Activated CD8-positive, alpha-beta memory T cell treated with anti-CD3 and anti-CD28 coated beads, Interleukin-2, amount 10 ng/mL, durations not matched to agents 7 days and 5 days (primary cell): ENCODE measurements around the gene MGST2. TPM values are rescaled to one million over a fixed set of nuclear protein-coding genes. Genes with fewer than 3 reads are reported as not detected.

ENCODE experiments used
- ATAC-seq: fragments of 150-1000 bp; cut with Tn5 transposase; one replicate; pipeline ENCODE4 v1.10.0; 2021; ENCODE audit warnings: moderate library complexity
- CTCF ChIA-PET: fragments of 350-600 bp; sonication (Branson Sonifier 250); formaldehyde crosslinking; loops from one replicate; lab custom pipeline; 2021; ENCODE audit warnings: antibody characterized with exemption; lab: Charles Lee
- DNase-seq: peaks from one replicate; pipeline ENCODE4 v3.0.0-alpha.2; 2020
- H3K27ac Mint-ChIP-seq: one replicate; pipeline ENCODE4 v1.8.0; 2021; ENCODE audit warnings: mild to moderate bottlenecking, mixed read lengths
- H3K27me3 Mint-ChIP-seq: one replicate; pipeline ENCODE4 v1.8.0; 2021; ENCODE audit warnings: mixed read lengths
- H3K36me3 Mint-ChIP-seq: one replicate; pipeline ENCODE4 v1.8.0; 2021; ENCODE audit warnings: mild to moderate bottlenecking, mixed read lengths
- H3K4me1 Mint-ChIP-seq: one replicate; pipeline ENCODE4 v1.8.0; 2021; ENCODE audit warnings: mixed read lengths
- H3K4me3 Mint-ChIP-seq: one replicate; pipeline ENCODE4 v1.8.0; 2021; ENCODE audit warnings: mild to moderate bottlenecking, moderate library complexity, mixed read lengths
- H3K9me3 Mint-ChIP-seq: one replicate; pipeline ENCODE4 v1.8.0; 2022; ENCODE audit warnings: low read depth, mixed read lengths
- total RNA-seq, 2 experiments: library from RNA; stranded (reverse); gene quantifications; one replicate each; pipeline ENCODE4 v1.2.3, GENCODE V29; 2021

The MGST2 gene
- total RNA-seq, 2 experiments from 2014 or later, result 10.2 to 21.1 TPM

DNA sequence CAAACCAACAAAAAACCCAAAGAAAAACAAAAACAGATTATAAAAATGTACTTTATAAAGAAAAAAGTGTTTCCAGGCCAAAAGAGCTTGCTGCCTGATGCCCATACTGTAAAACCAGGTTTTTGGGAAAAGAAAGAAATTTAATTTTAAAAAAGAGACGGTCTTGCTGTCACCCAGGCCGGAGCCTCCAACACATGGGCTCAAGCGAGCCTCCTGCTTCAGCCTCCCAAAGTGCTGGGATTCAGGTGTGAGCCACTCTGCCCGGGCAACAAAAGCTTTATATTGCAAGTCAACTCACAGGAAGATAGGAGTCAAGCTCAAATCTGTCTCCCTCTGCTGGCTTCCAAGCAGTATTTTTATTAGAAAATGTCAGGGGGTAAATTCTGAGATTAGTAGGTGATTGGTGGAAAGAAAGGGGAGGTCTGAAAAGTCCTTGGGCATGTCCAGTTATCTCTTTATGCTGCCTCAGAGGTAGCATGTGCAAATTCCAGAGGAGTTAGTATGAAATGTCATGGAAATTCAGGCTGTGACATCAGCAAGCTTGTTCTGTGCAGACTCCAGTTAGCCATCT, 39.4 kb downstream of the MGST2 start:
- Mint-ChIP-seq H3K4me3 (no peak overlapping the region), H3K9me3 (no peaks in the 10 kb centered on the region), H3K27me3 (no peaks in the 10 kb centered on the region), H3K27ac (no peak overlapping the region), H3K36me3 (peaks cover 18% of the 10 kb centered on the region), H3K4me1 (peaks cover 5% of the 10 kb centered on the region)
- CTCF ChIA-PET, result interaction anchor here (0.6 to 1.8 kb wide), 9 partner anchors 11 to 234 kb away, joined by 3 to 4 read pairs (median 3); no protein-coding TSS in a partner anchor
- ATAC-seq (no peak), DNase-seq (no peak)

GRCh38 chr4:139709660-139710059, 44.0 kb downstream of the MGST2 start:
- CTCF ChIA-PET, result interaction anchor here (0.7 kb wide), 1 partner anchor 10 kb away, joined by 4 read pairs; no protein-coding TSS in a partner anchor
- Mint-ChIP-seq H3K4me3 (no peak overlapping the region), H3K9me3 (no peaks in the 10 kb centered on the region), H3K27me3 (peaks cover 5% of the 10 kb centered on the region), H3K27ac (no peak overlapping the region), H3K36me3 (peaks cover 13% of the 10 kb centered on the region), H3K4me1 (no peaks in the 10 kb centered on the region)
- DNase-seq, result no peak
- no peak for ATAC-seq

DNA sequence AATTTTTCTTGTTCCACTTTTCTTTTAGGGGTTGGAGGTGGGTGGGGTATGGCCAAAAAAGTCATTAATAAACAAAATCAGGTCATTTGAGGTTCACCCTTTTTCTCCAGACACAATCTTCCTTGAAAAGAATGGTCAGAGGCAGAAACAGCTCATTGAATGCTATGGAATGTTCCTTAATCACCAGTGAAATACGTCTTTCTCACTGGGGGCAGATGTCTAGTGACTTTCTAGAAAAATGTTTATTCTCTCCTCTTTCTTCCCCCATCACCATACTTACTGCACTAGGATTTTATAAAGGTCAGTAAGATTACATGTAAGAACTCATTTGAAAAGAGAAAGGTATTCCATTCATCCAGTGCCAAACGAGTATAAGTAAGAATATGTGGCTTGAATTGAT, 44.5 kb downstream of the MGST2 start:
- Mint-ChIP-seq H3K9me3 (no peaks in the 10 kb centered on the region), H3K27me3 (peaks cover 5% of the 10 kb centered on the region), H3K4me3 (no peak overlapping the region), H3K4me1 (no peaks in the 10 kb centered on the region), H3K27ac (no peak overlapping the region), H3K36me3 (peaks cover 13% of the 10 kb centered on the region)
- no peak for DNase-seq
- ATAC-seq, result no peak
- CTCF ChIA-PET, result interaction anchor here (1.0 kb wide), 1 partner anchor 11 kb away, joined by 3 read pairs; no protein-coding TSS in a partner anchor

- Mint-ChIP-seq H3K27ac (no peak overlapping the region), H3K4me1 (no peaks in the 10 kb centered on the region), H3K36me3 (peaks cover 10% of the 10 kb centered on the region), H3K27me3 (peaks cover 5% of the 10 kb centered on the region), H3K9me3 (no peaks in the 10 kb centered on the region), H3K4me3 (no peak overlapping the region)
- CTCF ChIA-PET, result no interaction called here
- no peak for ATAC-seq
- no peak for DNase-seq
Measured at GRCh38 chr4:139711461-139711860, 45.8 kb downstream of the MGST2 start.

GRCh38 chr4:139712882-139713281, 47.3 kb downstream of the MGST2 start:
- no peak overlapping the region for H3K27ac Mint-ChIP-seq
- ATAC-seq (no peak), DNase-seq (no peak)
- no peaks in the 10 kb centered on the region for H3K4me1 Mint-ChIP-seq
- peaks cover 9% of the 10 kb centered on the region for H3K36me3 Mint-ChIP-seq
- peaks cover 5% of the 10 kb centered on the region for H3K27me3 Mint-ChIP-seq
- H3K9me3 Mint-ChIP-seq, result no peaks in the 10 kb centered on the region
- H3K4me3 Mint-ChIP-seq, result no peak overlapping the region
- CTCF ChIA-PET, result no interaction called here

DNA sequence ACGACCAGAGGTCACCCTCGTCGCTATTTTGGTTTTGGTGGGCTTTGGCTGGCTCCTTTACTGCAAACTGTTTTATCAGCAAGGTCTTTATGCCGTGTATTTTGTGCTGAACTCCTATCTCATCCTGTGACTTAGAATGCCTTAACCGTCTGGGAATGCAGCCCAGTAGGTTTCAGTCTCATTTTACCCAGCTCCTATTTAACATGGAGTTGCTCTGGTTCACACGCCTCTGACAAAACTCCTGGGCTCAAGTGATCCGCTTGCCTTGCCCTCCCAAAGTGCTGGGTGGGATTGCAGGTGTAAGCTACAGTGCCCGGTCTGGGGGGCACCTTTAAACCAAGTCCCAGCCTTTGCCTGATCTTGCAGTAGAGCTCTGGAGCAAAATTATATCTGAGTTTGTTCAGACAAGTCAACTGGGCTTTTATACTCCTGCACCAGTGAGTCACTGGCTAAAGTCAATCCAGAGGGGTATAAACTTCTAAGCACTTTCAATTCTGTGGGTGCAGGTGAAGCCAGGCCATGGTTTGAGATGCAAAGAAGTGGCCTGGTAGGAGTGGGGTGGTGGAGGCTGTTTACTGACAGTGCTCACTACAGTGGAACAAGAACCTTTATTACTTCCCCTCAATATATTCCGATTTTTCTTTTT, 50.2 kb downstream of the MGST2 start:
- ATAC-seq, result no peak
- H3K27ac Mint-ChIP-seq, result no peak overlapping the region
- no peaks in the 10 kb centered on the region for H3K36me3 Mint-ChIP-seq
- DNase-seq, result no peak
- H3K4me1 Mint-ChIP-seq, result no peaks in the 10 kb centered on the region
- CTCF ChIA-PET, result no interaction called here
- peaks cover 5% of the 10 kb centered on the region for H3K27me3 Mint-ChIP-seq
- no peak overlapping the region for H3K4me3 Mint-ChIP-seq
- no peaks in the 10 kb centered on the region for H3K9me3 Mint-ChIP-seq

GRCh38 chr4:139718358-139718757, 52.7 kb downstream of the MGST2 start:
- CTCF ChIA-PET, result no interaction called here
- no peak overlapping the region for H3K4me3 Mint-ChIP-seq
- ATAC-seq (no peak), DNase-seq (no peak)
- H3K27me3 Mint-ChIP-seq, result no peaks in the 10 kb centered on the region
- no peak overlapping the region for H3K27ac Mint-ChIP-seq
- no peaks in the 10 kb centered on the region for H3K4me1 Mint-ChIP-seq
- H3K9me3 Mint-ChIP-seq, result no peaks in the 10 kb centered on the region
- no peaks in the 10 kb centered on the region for H3K36me3 Mint-ChIP-seq

DNA sequence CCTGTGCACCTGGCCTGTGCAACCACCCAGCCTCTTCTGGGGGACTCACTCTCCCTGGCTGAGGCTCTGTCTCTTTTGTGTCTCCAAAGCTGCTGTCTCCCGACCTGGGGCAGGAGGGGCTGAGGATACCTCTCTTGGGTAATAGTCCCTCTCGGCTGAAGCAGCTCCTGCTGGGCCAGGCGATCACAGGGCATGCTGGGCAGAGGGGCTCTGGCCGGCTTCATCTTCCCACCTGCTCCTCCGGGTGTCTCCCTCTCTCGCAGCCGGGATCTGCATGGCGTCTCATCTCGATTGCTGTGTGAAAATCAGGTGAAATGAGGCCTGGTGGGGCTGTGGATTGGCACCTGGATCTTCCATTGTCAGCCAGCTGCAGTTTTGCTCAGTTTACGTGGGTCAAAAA, 53.2 kb downstream of the MGST2 start:
- no peaks in the 10 kb centered on the region for H3K4me1 Mint-ChIP-seq
- CTCF ChIA-PET, result no interaction called here

GRCh38 chr4:139719381-139720101, 53.9 kb downstream of the MGST2 start:
- no peak overlapping the region for H3K4me3 Mint-ChIP-seq
- CTCF ChIA-PET, result no interaction called here
- H3K36me3 Mint-ChIP-seq, result no peaks in the 10 kb centered on the region
- no peaks in the 10 kb centered on the region for H3K4me1 Mint-ChIP-seq
- no peak for ATAC-seq
- H3K27me3 Mint-ChIP-seq, result no peaks in the 10 kb centered on the region
- no peaks in the 10 kb centered on the region for H3K9me3 Mint-ChIP-seq
- H3K27ac Mint-ChIP-seq, result no peak overlapping the region
- no peak for DNase-seq

More for the DNA sequence above, 53.2 kb downstream of the MGST2 start:
- H3K27me3 Mint-ChIP-seq, result no peaks in the 10 kb centered on the region
- no peaks in the 10 kb centered on the region for H3K9me3 Mint-ChIP-seq
- H3K36me3 Mint-ChIP-seq, result no peaks in the 10 kb centered on the region
- no peak overlapping the region for H3K27ac Mint-ChIP-seq
- DNase-seq, result no peak
- ATAC-seq, result no peak
- H3K4me3 Mint-ChIP-seq, result no peak overlapping the region

- Mint-ChIP-seq H3K4me1 (no peaks in the 10 kb centered on the region), H3K27me3 (no peaks in the 10 kb centered on the region), H3K36me3 (no peaks in the 10 kb centered on the region), H3K9me3 (no peaks in the 10 kb centered on the region), H3K4me3 (no peak overlapping the region), H3K27ac (no peak overlapping the region)
- DNase-seq, result no peak
- ATAC-seq, result no peak
- CTCF ChIA-PET, result no interaction called here
Measured at GRCh38 chr4:139720806-139721205, 55.2 kb downstream of the MGST2 start.

GRCh38 chr4:139721789-139722188, 56.2 kb downstream of the MGST2 start:
- no peak overlapping the region for H3K4me3 Mint-ChIP-seq
- DNase-seq, result no peak
- no peak overlapping the region for H3K27ac Mint-ChIP-seq
- H3K9me3 Mint-ChIP-seq, result no peaks in the 10 kb centered on the region
- H3K27me3 Mint-ChIP-seq, result no peaks in the 10 kb centered on the region
- no peak for ATAC-seq
- no peaks in the 10 kb centered on the region for H3K36me3 Mint-ChIP-seq
- CTCF ChIA-PET, result no interaction called here
- H3K4me1 Mint-ChIP-seq, result no peaks in the 10 kb centered on the region

DNA sequence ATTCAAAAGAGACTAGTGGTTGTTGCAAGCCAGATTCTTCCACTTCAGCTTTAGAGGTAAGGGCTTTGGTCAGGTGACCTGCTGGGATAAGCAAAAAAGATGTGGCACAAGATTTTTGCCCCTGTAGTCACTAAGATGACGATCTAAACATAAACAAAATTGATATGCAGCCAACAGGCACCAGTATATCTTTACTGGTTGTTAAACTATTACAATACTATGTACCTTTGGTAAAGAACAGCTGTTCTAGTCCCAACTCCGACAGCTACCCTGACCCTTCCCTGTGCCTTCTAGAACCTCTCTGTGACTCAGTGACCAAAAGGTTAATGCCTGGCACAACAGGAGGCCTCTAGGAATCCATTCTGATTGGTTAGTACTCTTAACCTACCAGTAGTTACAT, 59.6 kb downstream of the MGST2 start:
- H3K36me3 Mint-ChIP-seq, result no peaks in the 10 kb centered on the region
- H3K27me3 Mint-ChIP-seq, result no peaks in the 10 kb centered on the region
- DNase-seq (no peak), ATAC-seq (no peak)
- no peaks in the 10 kb centered on the region for H3K4me1 Mint-ChIP-seq
- H3K4me3 Mint-ChIP-seq, result no peak overlapping the region
- no peaks in the 10 kb centered on the region for H3K9me3 Mint-ChIP-seq
- CTCF ChIA-PET, result interaction anchor here (0.9 kb wide), 1 partner anchor 121 kb away, joined by 3 read pairs; no protein-coding TSS in a partner anchor
- no peak overlapping the region for H3K27ac Mint-ChIP-seq

DNA sequence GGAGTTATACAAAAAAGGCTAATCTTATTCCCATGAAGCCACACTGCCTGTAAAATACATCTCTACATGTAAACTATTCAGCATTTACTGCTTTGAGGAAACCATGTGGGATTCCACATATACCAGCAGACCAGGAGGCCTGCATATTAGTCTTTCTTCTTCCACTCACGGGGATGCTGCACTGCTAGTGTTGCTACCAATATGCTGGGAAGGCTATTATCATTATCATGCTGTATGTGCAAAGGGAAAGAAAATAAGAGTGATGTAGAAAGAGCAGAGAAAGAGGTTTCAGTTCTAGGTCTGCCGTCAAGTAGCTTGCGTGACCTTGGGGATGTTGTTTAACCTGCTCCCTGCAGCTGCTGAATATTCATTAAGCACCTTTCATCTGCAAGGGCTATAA, 61.0 kb downstream of the MGST2 start:
- Mint-ChIP-seq H3K27me3 (peaks cover 2% of the 10 kb centered on the region), H3K9me3 (no peaks in the 10 kb centered on the region), H3K4me1 (no peaks in the 10 kb centered on the region), H3K27ac (no peak overlapping the region), H3K4me3 (no peak overlapping the region), H3K36me3 (no peaks in the 10 kb centered on the region)
- CTCF ChIA-PET, result no interaction called here
- ATAC-seq (no peak), DNase-seq (no peak)

GRCh38 chr4:139728146-139728545, 62.5 kb downstream of the MGST2 start:
- Mint-ChIP-seq H3K9me3 (no peaks in the 10 kb centered on the region), H3K4me3 (no peak overlapping the region), H3K27ac (no peak overlapping the region), H3K36me3 (no peaks in the 10 kb centered on the region), H3K27me3 (peaks cover 11% of the 10 kb centered on the region), H3K4me1 (no peaks in the 10 kb centered on the region)
- ATAC-seq, result no peak
- CTCF ChIA-PET, result no interaction called here
- no peak for DNase-seq
